HEK293 (cell line): Measurements from ENCODE around the gene CAMKMT.

Experiments
- KLF10 ChIP-seq: fragments of 450-650 bp; IDR thresholded peaks from 2 replicates; pipeline ENCODE4 v1.5.1; 2018; ENCODE audit warnings: missing biosample characterization, mild to moderate bottlenecking, missing genetic modification characterization
- ZBTB17 ChIP-seq: fragments of 450-650 bp; formaldehyde crosslinking; IDR thresholded peaks from 2 replicates; pipeline ENCODE4 v1.5.1; 2016; ENCODE audit warnings: missing biosample characterization, missing genetic modification characterization
- ZNF239 ChIP-seq: fragments of 450-650 bp; formaldehyde crosslinking; IDR thresholded peaks from 2 replicates; pipeline ENCODE4 v1.5.1; 2016; ENCODE audit warnings: missing biosample characterization, missing genetic modification characterization
- ZNF248 ChIP-seq: fragments of 450-650 bp; formaldehyde crosslinking; IDR thresholded peaks from 2 replicates; pipeline ENCODE4 v1.5.1; 2017; ENCODE audit warnings: missing biosample characterization, missing genetic modification characterization
- ZNF366 ChIP-seq: fragments of 450-650 bp; formaldehyde crosslinking; conservative IDR thresholded peaks from 2 replicates; pipeline ENCODE4 v1.5.1; 2016; ENCODE audit warnings: missing biosample characterization, missing genetic modification characterization
- ZNF530 ChIP-seq: fragments of 450-650 bp; formaldehyde crosslinking; IDR thresholded peaks from 2 replicates; pipeline ENCODE4 v1.5.1; 2016; ENCODE audit warnings: low read depth, missing biosample characterization, missing genetic modification characterization
- ZNF561 ChIP-seq: fragments of 450-650 bp; IDR thresholded peaks from 2 replicates; pipeline ENCODE4 v1.5.1; 2018; ENCODE audit warnings: missing biosample characterization, missing genetic modification characterization, borderline replicate concordance
- TF ChIP-seq, protein P1 (sequence below): fragments of 450-650 bp; formaldehyde crosslinking; IDR thresholded peaks from 2 replicates; pipeline ENCODE4 v1.5.1; 2016; ENCODE audit warnings: missing biosample characterization, missing genetic modification characterization
- TF ChIP-seq, protein P2 (sequence below): fragments of 450-650 bp; formaldehyde crosslinking; IDR thresholded peaks from 2 replicates; pipeline ENCODE4 v1.5.1; 2016; ENCODE audit warnings: missing biosample characterization, missing genetic modification characterization, low read depth
- TF ChIP-seq, protein P3 (sequence below): fragments of 450-650 bp; formaldehyde crosslinking; IDR thresholded peaks from 2 replicates; pipeline ENCODE4 v1.5.1; 2016; ENCODE audit warnings: missing biosample characterization, missing genetic modification characterization
- TF ChIP-seq, protein P4 (sequence below): fragments of 450-650 bp; formaldehyde crosslinking; IDR thresholded peaks from 2 replicates; pipeline ENCODE4 v1.5.1; 2016; ENCODE audit warnings: missing biosample characterization, missing genetic modification characterization
- TF ChIP-seq, protein P5 (sequence below): fragments of 450-650 bp; formaldehyde crosslinking; IDR thresholded peaks from 2 replicates; pipeline ENCODE4 v1.5.1; 2016; ENCODE audit warnings: missing biosample characterization, missing genetic modification characterization

DNA sequence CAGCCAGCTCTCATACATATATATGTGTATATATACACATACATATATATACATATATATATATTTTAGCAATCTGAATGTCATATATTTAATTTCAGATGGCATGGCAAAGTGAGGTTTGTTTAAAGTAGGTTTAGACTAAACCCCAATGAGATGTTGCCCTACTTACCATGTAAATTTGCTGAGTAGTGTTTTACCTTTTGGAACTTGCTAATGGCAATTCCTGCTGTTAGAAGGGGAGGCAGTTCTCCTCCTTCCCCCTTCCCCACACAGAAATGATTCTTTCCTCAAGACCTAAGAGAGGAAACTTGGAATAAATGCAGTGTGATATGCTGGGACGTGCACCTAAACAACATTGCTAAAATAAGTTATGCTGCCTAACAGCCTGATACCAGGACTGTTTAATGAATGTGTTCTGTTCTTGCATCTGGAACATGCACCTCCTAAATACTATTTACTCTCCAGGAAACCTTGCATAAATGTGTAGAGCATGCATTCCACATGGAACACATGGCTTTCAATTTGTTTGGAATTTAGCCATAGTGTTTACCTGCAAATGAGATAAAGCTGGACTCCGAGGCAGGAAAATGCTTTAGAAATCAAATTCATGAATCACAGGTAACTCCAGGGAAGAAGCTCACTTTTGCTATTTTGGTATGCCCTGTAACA lies 326.8 kb downstream of the CAMKMT start:
- TF ChIP-seq, protein P1, sequence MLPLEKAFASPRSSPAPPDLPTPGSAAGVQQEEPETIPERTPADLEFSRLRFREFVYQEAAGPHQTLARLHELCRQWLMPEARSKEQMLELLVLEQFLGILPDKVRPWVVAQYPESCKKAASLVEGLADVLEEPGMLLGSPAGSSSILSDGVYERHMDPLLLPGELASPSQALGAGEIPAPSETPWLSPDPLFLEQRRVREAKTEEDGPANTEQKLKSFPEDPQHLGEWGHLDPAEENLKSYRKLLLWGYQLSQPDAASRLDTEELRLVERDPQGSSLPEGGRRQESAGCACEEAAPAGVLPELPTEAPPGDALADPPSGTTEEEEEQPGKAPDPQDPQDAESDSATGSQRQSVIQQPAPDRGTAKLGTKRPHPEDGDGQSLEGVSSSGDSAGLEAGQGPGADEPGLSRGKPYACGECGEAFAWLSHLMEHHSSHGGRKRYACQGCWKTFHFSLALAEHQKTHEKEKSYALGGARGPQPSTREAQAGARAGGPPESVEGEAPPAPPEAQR (tag by site-specific recombination), result no peak
- TF ChIP-seq, protein P2, sequence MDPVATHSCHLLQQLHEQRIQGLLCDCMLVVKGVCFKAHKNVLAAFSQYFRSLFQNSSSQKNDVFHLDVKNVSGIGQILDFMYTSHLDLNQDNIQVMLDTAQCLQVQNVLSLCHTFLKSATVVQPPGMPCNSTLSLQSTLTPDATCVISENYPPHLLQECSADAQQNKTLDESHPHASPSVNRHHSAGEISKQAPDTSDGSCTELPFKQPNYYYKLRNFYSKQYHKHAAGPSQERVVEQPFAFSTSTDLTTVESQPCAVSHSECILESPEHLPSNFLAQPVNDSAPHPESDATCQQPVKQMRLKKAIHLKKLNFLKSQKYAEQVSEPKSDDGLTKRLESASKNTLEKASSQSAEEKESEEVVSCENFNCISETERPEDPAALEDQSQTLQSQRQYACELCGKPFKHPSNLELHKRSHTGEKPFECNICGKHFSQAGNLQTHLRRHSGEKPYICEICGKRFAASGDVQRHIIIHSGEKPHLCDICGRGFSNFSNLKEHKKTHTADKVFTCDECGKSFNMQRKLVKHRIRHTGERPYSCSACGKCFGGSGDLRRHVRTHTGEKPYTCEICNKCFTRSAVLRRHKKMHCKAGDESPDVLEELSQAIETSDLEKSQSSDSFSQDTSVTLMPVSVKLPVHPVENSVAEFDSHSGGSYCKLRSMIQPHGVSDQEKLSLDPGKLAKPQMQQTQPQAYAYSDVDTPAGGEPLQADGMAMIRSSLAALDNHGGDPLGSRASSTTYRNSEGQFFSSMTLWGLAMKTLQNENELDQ (tag by site-specific recombination), result no peak
- no peak for TF ChIP-seq KLF10 (tag by site-specific recombination)
- TF ChIP-seq, protein P3, sequence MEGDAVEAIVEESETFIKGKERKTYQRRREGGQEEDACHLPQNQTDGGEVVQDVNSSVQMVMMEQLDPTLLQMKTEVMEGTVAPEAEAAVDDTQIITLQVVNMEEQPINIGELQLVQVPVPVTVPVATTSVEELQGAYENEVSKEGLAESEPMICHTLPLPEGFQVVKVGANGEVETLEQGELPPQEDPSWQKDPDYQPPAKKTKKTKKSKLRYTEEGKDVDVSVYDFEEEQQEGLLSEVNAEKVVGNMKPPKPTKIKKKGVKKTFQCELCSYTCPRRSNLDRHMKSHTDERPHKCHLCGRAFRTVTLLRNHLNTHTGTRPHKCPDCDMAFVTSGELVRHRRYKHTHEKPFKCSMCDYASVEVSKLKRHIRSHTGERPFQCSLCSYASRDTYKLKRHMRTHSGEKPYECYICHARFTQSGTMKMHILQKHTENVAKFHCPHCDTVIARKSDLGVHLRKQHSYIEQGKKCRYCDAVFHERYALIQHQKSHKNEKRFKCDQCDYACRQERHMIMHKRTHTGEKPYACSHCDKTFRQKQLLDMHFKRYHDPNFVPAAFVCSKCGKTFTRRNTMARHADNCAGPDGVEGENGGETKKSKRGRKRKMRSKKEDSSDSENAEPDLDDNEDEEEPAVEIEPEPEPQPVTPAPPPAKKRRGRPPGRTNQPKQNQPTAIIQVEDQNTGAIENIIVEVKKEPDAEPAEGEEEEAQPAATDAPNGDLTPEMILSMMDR (tag by site-specific recombination), result no peak
- TF ChIP-seq, protein P4, sequence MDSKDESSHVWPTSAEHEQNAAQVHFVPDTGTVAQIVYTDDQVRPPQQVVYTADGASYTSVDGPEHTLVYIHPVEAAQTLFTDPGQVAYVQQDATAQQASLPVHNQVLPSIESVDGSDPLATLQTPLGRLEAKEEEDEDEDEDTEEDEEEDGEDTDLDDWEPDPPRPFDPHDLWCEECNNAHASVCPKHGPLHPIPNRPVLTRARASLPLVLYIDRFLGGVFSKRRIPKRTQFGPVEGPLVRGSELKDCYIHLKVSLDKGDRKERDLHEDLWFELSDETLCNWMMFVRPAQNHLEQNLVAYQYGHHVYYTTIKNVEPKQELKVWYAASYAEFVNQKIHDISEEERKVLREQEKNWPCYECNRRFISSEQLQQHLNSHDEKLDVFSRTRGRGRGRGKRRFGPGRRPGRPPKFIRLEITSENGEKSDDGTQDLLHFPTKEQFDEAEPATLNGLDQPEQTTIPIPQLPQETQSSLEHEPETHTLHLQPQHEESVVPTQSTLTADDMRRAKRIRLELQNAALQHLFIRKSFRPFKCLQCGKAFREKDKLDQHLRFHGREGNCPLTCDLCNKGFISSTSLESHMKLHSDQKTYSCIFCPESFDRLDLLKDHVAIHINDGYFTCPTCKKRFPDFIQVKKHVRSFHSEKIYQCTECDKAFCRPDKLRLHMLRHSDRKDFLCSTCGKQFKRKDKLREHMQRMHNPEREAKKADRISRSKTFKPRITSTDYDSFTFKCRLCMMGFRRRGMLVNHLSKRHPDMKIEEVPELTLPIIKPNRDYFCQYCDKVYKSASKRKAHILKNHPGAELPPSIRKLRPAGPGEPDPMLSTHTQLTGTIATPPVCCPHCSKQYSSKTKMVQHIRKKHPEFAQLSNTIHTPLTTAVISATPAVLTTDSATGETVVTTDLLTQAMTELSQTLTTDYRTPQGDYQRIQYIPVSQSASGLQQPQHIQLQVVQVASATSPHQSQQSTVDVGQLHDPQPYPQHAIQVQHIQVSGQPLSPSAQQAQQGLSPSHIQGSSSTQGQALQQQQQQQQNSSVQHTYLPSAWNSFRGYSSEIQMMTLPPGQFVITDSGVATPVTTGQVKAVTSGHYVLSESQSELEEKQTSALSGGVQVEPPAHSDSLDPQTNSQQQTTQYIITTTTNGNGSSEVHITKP (tag by site-specific recombination), result no peak
- TF ChIP-seq, protein P5, sequence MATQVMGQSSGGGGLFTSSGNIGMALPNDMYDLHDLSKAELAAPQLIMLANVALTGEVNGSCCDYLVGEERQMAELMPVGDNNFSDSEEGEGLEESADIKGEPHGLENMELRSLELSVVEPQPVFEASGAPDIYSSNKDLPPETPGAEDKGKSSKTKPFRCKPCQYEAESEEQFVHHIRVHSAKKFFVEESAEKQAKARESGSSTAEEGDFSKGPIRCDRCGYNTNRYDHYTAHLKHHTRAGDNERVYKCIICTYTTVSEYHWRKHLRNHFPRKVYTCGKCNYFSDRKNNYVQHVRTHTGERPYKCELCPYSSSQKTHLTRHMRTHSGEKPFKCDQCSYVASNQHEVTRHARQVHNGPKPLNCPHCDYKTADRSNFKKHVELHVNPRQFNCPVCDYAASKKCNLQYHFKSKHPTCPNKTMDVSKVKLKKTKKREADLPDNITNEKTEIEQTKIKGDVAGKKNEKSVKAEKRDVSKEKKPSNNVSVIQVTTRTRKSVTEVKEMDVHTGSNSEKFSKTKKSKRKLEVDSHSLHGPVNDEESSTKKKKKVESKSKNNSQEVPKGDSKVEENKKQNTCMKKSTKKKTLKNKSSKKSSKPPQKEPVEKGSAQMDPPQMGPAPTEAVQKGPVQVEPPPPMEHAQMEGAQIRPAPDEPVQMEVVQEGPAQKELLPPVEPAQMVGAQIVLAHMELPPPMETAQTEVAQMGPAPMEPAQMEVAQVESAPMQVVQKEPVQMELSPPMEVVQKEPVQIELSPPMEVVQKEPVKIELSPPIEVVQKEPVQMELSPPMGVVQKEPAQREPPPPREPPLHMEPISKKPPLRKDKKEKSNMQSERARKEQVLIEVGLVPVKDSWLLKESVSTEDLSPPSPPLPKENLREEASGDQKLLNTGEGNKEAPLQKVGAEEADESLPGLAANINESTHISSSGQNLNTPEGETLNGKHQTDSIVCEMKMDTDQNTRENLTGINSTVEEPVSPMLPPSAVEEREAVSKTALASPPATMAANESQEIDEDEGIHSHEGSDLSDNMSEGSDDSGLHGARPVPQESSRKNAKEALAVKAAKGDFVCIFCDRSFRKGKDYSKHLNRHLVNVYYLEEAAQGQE (tag by site-specific recombination), result no peak
- no peak for TF ChIP-seq ZNF248 (tag by site-specific recombination)
- no peak for TF ChIP-seq ZNF561
- no peak for TF ChIP-seq ZNF239
- TF ChIP-seq ZNF530 (tag by site-specific recombination), result no peak
- TF ChIP-seq ZBTB17 (tag by site-specific recombination), result no peak
- no peak for TF ChIP-seq ZNF366
